ENCODE measurements around the gene GFPT1. TPM values are rescaled to one million over a fixed set of nuclear protein-coding genes. Genes with fewer than 3 reads are reported as not detected.

GFPT1 gene
- total and polyA plus RNA-seq, 2 experiments from 2014 or later, result 60.8 to 62.0 TPM

GRCh38 chr2:69428981-69429380, 42.0 kb upstream of the GFPT1 start (continued):
- TF ChIP-seq ZNF462 (CRISPR knock-in tag; IDR thresholded peaks at IDR 0.05) (no peak), ZNF331 (CRISPR knock-in tag; IDR thresholded peaks at IDR 0.05; ENCODE audit: low read depth) (no peak), CREB1 (CRISPR knock-in tag; IDR thresholded peaks at IDR 0.05; ENCODE audit: low read depth) (no peak), NANOG (IDR thresholded peaks at IDR 0.05; ENCODE audit: borderline replicate concordance) (no peak), POLR2AphosphoS5 (IDR thresholded peaks at IDR 0.05; ENCODE audit: low read depth) (no peak), ETS1 (IDR thresholded peaks at IDR 0.05) (no peak)

GRCh38 chr2:69424419-69424818, 37.4 kb upstream of the GFPT1 start:
- Histone ChIP-seq H3K36me3 (ENCODE audit: insufficient read depth) (no peaks in the 10 kb centered on the region), H2AFZ (no peak overlapping the region), H4K20me1 (replicated peaks; ENCODE audit: insufficient read depth) (no peaks in the 10 kb centered on the region), H3K27me3 (ENCODE audit: insufficient read depth) (no peaks in the 10 kb centered on the region), H3K79me2 (replicated peaks; ENCODE audit: insufficient read depth) (no peaks in the 10 kb centered on the region), H3K4me3 (no peak overlapping the region), H3K4me2 (no peak overlapping the region), H3F3A (replicated peaks; ENCODE audit: low read depth) (no peaks in the 10 kb centered on the region), H3K9me2 (ENCODE audit: insufficient read depth) (no peaks in the 10 kb centered on the region), H3K27ac (ENCODE audit: low read depth) (no peak overlapping the region), H3K4me1 (ENCODE audit: insufficient read depth) (no peaks in the 10 kb centered on the region)
- no peak for DNase-seq (ENCODE audit: low spot score)
- no peak for ATAC-seq
- H3K4me3 Mint-ChIP-seq, result no peak overlapping the region
- no peak overlapping the region for H3K27ac Mint-ChIP-seq
- H3K9me3 Mint-ChIP-seq, result no peaks in the 10 kb centered on the region
- peaks cover 24% of the 10 kb centered on the region; the same call in 2 of the 3 replicates for H3K36me3 Mint-ChIP-seq (ENCODE audit: low read depth)
- H3K27me3 Mint-ChIP-seq (ENCODE audit: insufficient read depth, low read depth, poor library complexity), result no peaks in the 10 kb centered on the region
- no peaks in the 10 kb centered on the region for H3K4me1 Mint-ChIP-seq
- TF ChIP-seq CTCF (conservative IDR thresholded peaks at IDR 0.05; ENCODE audit: low read depth in 2 of 2) (no peak), ZNF462 (CRISPR knock-in tag; IDR thresholded peaks at IDR 0.05) (no peak)

Data from GM23338 (cell line).